ENCODE data around the gene POU3F3. TPM values are rescaled to one million over a fixed set of nuclear protein-coding genes. Genes with fewer than 3 reads are reported as not detected.

Gene POU3F3
- total RNA-seq, 1 donor from 2014 or later, result not detected

Other genes with a start within 250 kb of the POU3F3 start
- 2.4 TPM for gene MRPS9, start 184.0 kb downstream of the POU3F3 start, total RNA-seq (ENCODE audit: insufficient read depth, low replicate concordance)